IPS DF 4.7 (cell line): ENCODE results near the gene PREX1.

Source experiments
- DNase-seq: peaks from one replicate; pipeline ENCODE4 v3.0.0-alpha.2; 2013; ENCODE audit warnings: low spot score; ENCODE audit errors: extremely low read depth

Gene PREX1

GRCh38 chr20:48738399-48739304 is 89.1 kb downstream of the PREX1 start:
- no peak for DNase-seq

- DNase-seq: no peak
Observed at GRCh38 chr20:48738094-48738398, 89.8 kb downstream of the PREX1 start.

- DNase-seq: no peak
Observed at GRCh38 chr20:48737434-48738093, 90.2 kb downstream of the PREX1 start.

GRCh38 chr20:48736636-48737035 is 91.2 kb downstream of the PREX1 start:
- DNase-seq: no peak

- DNase-seq: no peak
Observed at GRCh38 chr20:48736231-48736630, 91.6 kb downstream of the PREX1 start.

- DNase-seq: no peak
Observed at GRCh38 chr20:48735112-48735511, 92.7 kb downstream of the PREX1 start.

- no peak for DNase-seq
Observed at GRCh38 chr20:48734104-48734749, 93.6 kb downstream of the PREX1 start.

GRCh38 chr20:48733296-48733790 is 94.5 kb downstream of the PREX1 start:
- DNase-seq: no peak

GRCh38 chr20:48732081-48732829 is 95.5 kb downstream of the PREX1 start:
- DNase-seq: no peak

GRCh38 chr20:48731536-48731935 is 96.3 kb downstream of the PREX1 start:
- no peak for DNase-seq

GRCh38 chr20:48730977-48731376 is 96.8 kb downstream of the PREX1 start:
- no peak for DNase-seq

- DNase-seq: no peak
Observed at GRCh38 chr20:48729538-48729937, 98.3 kb downstream of the PREX1 start.

- no peak for DNase-seq
Observed at GRCh38 chr20:48728042-48728825, 99.6 kb downstream of the PREX1 start.

- DNase-seq: no peak
Observed at GRCh38 chr20:48727226-48727625, 100.6 kb downstream of the PREX1 start.

- DNase-seq: no peak
Observed at GRCh38 chr20:48725555-48725991, 102.2 kb downstream of the PREX1 start.

GRCh38 chr20:48724891-48725554 is 102.8 kb downstream of the PREX1 start:
- no peak for DNase-seq

GRCh38 chr20:48724382-48724781 is 103.4 kb downstream of the PREX1 start:
- no peak for DNase-seq

- DNase-seq: no peak
Observed at GRCh38 chr20:48723308-48724264, 104.2 kb downstream of the PREX1 start.

GRCh38 chr20:48722737-48723191 is 105.0 kb downstream of the PREX1 start:
- no peak for DNase-seq
